Fibroblast of mammary gland (primary cell): ENCODE results near the gene GFPT1.

Source experiments
- DNase-seq: peaks from one replicate; pipeline ENCODE4 v3.0.0-alpha.2; 2010; ENCODE audit warnings: low read depth
- H3K4me3 ChIP-seq: 2 replicates; pipeline ENCODE4 v1.5.1; 2011; ENCODE audit warnings: low read depth, mild to moderate bottlenecking, low read length, moderate library complexity; ENCODE audit not compliant: control insufficient read depth
- CTCF ChIP-seq: conservative IDR thresholded peaks from 2 replicates; pipeline ENCODE4 v1.5.1; 2011; ENCODE audit warnings: low read depth, low read length, inconsistent platforms; ENCODE audit not compliant: control insufficient read depth, insufficient read depth

The GFPT1 gene

GRCh38 chr2:69385443-69386151 is 1.4 kb downstream of the GFPT1 start:
- DNase-seq = peak; percentile 37
- TF ChIP-seq CTCF = no peak
- H3K4me3 ChIP-seq = peak overlapping the region; percentile 84

DNA sequence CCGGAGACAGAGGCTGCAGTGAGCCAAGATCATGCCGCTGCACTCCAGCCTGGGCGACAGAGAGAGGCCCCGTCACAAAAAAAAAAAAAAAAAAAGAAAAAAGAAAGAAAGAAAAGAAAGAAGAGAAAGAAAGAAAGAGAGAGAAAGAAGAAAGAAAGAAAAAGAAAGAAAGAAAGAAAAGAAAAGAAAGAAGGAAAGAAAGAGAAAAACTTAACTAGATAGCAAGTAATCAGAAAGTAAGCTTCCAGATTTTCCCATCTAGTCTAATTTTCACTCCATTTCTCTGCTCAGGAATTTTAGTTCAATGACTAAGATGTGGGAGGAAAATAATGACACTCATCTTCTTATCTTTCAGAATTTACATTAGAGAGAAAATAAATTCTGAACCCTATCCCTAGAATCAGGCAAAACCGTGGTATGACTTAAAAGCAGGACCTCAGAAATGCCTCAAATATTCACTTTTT is 2.4 kb downstream of the GFPT1 start:
- TF ChIP-seq CTCF = no peak
- peak; percentile 27 for DNase-seq
- H3K4me3 ChIP-seq = peak overlapping the region; percentile 0

- no peak for TF ChIP-seq CTCF
- H3K4me3 ChIP-seq = no peak overlapping the region
Measured at GRCh38 chr2:69383176-69383812, 3.7 kb downstream of the GFPT1 start.

DNA sequence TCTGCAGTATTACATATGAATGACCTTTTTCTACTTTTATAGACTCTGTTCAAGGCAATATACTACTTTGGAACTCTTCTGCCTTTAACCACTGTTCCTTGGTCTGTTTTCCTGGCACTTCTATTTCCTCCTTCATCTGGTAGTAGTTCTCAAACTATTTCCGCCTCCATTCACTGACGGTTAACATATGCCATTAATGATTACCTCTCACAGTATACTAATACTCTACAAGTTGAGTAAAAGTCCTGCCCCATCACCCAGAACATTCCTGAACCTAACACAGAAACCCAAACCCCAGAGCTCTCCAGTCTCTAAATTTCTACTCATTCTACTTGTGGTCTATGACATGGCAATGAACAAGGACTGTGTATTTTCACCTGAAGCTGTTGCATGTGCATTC is 4.5 kb downstream of the GFPT1 start:
- H3K4me3 ChIP-seq = no peak overlapping the region
- TF ChIP-seq CTCF = no peak
- DNase-seq = no peak

More at GRCh38 chr2:69383176-69383812, 3.7 kb downstream of the GFPT1 start:
- DNase-seq = no peak

- H3K4me3 ChIP-seq = no peak overlapping the region
- DNase-seq = peak; percentile 87
- no peak for TF ChIP-seq CTCF
Measured at GRCh38 chr2:69381337-69381737, 5.7 kb downstream of the GFPT1 start.

GRCh38 chr2:69380072-69380917 is 6.7 kb downstream of the GFPT1 start:
- no peak overlapping the region for H3K4me3 ChIP-seq
- no peak for TF ChIP-seq CTCF
- DNase-seq = no peak
